ENCODE results near the gene SPG7.

DNA sequence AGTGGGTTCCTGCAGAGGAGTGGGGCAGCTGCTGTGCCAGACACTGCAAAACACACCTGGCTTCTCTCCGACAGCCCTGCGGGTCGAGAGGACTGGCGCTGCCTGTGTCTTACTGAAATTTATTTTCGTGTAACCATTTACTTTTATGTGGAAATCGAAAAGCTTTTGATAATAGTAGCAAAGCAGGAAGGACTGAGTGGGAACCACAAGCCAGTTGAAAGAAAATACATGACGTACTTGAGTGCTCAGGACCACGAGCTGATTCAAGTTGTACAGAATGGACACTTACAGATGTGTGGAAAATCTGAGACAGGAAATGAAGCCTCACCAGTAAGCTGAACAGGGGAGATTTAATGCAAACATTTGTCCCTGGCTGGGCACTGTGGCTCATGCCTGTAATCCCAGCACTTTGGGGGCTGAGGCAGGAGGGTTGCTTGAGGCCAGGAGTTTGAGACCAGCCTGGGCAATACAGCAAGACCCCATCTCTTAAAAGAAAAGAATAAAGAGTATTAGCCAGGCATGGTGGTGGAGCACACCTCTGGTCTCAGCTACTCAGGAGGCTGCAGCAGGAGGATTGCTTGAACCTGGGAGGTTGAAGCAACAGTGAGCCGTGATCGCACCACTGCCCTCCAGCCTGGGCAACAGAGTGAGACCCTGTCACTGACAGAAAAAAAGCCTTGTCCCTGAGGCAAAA, 41.0 kb downstream of the SPG7 start:
- TF ChIP-seq, protein P1, sequence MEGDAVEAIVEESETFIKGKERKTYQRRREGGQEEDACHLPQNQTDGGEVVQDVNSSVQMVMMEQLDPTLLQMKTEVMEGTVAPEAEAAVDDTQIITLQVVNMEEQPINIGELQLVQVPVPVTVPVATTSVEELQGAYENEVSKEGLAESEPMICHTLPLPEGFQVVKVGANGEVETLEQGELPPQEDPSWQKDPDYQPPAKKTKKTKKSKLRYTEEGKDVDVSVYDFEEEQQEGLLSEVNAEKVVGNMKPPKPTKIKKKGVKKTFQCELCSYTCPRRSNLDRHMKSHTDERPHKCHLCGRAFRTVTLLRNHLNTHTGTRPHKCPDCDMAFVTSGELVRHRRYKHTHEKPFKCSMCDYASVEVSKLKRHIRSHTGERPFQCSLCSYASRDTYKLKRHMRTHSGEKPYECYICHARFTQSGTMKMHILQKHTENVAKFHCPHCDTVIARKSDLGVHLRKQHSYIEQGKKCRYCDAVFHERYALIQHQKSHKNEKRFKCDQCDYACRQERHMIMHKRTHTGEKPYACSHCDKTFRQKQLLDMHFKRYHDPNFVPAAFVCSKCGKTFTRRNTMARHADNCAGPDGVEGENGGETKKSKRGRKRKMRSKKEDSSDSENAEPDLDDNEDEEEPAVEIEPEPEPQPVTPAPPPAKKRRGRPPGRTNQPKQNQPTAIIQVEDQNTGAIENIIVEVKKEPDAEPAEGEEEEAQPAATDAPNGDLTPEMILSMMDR (IDR thresholded peaks at IDR 0.05; ENCODE audit: poor library complexity, severe bottlenecking): no peak
- TF ChIP-seq EZH2 (IDR thresholded peaks at IDR 0.05; ENCODE audit: borderline replicate concordance, insufficient read depth, low read length, poor library complexity, severe bottlenecking): no peak
- TF ChIP-seq RAD21 (conservative IDR thresholded peaks at IDR 0.05): no peak
- TF ChIP-seq POLR2AphosphoS5 (IDR thresholded peaks at IDR 0.05): no peak

Measured in neural cell (in vitro differentiated cells).